ENCODE measurements around the gene TRAPPC6A.

TRAPPC6A gene

DNA sequence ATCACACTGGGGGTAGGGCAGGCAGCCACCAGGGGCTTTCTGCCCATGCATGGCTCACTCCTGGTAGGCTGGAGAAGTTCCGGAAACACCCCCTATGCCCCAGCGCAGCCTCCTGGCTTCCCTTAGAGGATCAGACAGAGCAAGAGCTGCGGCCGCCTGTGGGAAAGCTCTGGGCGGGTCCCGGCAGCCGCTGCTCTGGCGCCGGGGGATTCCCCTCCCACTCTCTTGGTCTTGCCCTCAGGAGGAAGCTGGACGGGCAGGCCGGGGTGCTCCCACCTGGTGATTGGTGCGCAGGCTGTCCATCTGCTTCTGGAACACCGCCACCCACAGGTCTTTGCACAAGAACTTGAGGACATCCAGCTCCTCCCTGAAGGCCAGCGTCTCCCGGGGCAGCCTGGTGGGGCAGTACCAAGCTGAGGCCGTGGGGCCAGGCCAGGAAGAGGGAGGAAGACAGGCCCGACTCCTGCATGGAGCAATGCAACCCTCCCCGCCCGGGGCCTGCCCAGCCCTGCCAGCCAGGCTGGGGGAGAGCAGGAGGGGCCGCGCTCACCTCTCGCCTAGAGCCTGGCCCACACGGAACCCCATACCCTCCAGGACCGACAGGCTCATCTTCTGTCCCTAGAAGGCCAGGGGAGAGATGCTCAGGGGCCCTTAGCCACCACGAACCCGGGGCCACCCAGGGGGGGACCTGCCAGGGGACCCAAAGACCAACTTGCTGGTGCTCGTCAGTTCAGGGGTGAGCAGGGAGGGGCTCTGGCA, 13.3 kb downstream of the TRAPPC6A start:
- peaks cover 28 to 34% (median 33%) of the 10 kb centered on the region in 5 donors for H3K27me3 ChIP-seq (ENCODE audit: control insufficient read depth in 5 of 5, insufficient read depth in 4 of 5, low read length in 5 of 5)
- peaks cover 0 to 2% (median 0%) of the 10 kb centered on the region in 5 donors for H3K36me3 ChIP-seq (ENCODE audit: control insufficient read depth in 5 of 5, insufficient read depth in 5 of 5, low read length in 5 of 5)
- no peak overlapping the region for H3K4me3 ChIP-seq (ENCODE audit: low read depth in 1 of 5, low read length in 5 of 5)
- H3K27ac ChIP-seq (ENCODE audit: low read depth, low read length), result no peak overlapping the region
- H3K9me3 ChIP-seq (ENCODE audit: control insufficient read depth in 5 of 5, low read length in 5 of 5), result no peaks in the 10 kb centered on the region
- peaks cover 0 to 21% (median 13%) of the 10 kb centered on the region in 5 donors for H3K4me1 ChIP-seq (ENCODE audit: control insufficient read depth in 5 of 5, insufficient read depth in 5 of 5, low read length in 5 of 5)
- H3K9ac ChIP-seq (ENCODE audit: low read length in 5 of 5), result peak overlapping the region in 1 of 5 donors; percentile 41

DNA sequence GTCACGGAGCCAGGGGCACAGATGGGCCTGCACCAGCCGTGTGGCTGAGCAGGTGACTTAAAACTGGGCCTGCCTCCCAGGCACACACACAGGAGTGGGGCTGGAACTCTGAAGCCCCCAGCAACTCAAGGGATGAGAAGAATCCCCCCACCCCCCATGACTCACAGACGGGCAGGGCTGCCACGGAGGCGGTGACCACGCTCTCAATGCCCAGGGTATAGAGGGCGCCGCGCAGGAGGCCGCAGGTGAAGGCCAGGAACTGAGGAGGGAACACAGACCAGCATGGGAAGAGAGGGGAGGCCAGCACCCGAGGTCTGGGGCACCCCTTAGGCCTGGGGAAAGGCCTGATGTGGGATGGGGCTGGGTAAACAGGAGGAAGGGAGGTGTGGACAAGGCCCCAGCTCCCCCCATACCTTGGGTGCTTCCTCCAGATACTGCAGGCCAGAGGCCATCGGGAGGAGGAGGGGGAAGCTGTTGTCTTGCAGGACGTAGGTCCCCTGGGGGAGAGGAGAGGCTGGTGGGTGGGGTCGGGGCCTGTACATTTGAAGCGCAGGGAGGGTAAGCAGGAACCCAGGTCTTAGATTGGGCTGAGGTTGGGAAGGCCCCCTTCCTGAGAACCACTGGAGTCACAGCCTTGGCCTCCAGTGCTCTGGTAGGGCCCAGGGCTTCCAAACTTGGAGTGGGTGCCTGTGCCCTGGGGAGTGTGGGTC, 14.1 kb downstream of the TRAPPC6A start:
- Histone ChIP-seq H3K4me1 (ENCODE audit: control insufficient read depth in 5 of 5, insufficient read depth in 5 of 5, low read length in 5 of 5) (peaks cover 0 to 20% (median 13%) of the 10 kb centered on the region in 5 donors), H3K27ac (ENCODE audit: low read depth, low read length) (no peak overlapping the region)

DNA sequence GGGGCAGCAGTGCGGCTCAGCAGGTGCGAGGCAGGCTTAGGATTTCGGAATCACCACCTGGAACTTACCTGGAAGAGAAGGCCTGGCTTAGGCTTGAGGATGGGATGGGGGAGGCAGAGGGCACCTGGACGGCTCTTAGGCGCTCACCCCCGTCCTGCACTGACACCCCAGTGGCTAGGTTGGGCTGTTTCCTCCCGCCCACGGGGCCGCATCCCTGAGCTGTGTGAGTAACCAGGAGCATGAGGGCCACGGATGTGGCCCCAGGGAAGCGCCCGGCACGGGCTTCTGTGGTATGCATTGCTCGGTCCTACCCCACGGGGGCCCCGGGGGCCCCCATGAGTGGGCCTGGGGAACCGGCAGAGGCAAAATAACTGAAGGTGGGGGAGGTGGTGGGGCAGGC, 14.9 kb downstream of the TRAPPC6A start:
- Histone ChIP-seq H3K9ac (ENCODE audit: low read length in 5 of 5) (no peak overlapping the region), H3K4me3 (ENCODE audit: low read depth in 1 of 5, low read length in 5 of 5) (no peak overlapping the region), H3K36me3 (ENCODE audit: control insufficient read depth in 5 of 5, insufficient read depth in 5 of 5, low read length in 5 of 5) (no peaks in the 10 kb centered on the region), H3K27me3 (ENCODE audit: control insufficient read depth in 5 of 5, insufficient read depth in 4 of 5, low read length in 5 of 5) (peaks cover 43 to 50% (median 49%) of the 10 kb centered on the region in 5 donors), H3K9me3 (ENCODE audit: control insufficient read depth in 5 of 5, low read length in 5 of 5) (no peaks in the 10 kb centered on the region), H3K27ac (ENCODE audit: low read depth, low read length) (no peak overlapping the region), H3K4me1 (ENCODE audit: control insufficient read depth in 5 of 5, insufficient read depth in 5 of 5, low read length in 5 of 5) (peaks cover 0 to 18% (median 13%) of the 10 kb centered on the region in 5 donors)

More for the DNA sequence above, 14.1 kb downstream of the TRAPPC6A start:
- Histone ChIP-seq H3K4me3 (ENCODE audit: low read depth in 1 of 5, low read length in 5 of 5) (no peak overlapping the region), H3K9me3 (ENCODE audit: control insufficient read depth in 5 of 5, low read length in 5 of 5) (no peaks in the 10 kb centered on the region), H3K27me3 (ENCODE audit: control insufficient read depth in 5 of 5, insufficient read depth in 4 of 5, low read length in 5 of 5) (peaks cover 36 to 43% (median 41%) of the 10 kb centered on the region in 5 donors), H3K9ac (ENCODE audit: low read length in 5 of 5) (peak overlapping the region in 1 of 5 donors; percentile 41), H3K36me3 (ENCODE audit: control insufficient read depth in 5 of 5, insufficient read depth in 5 of 5, low read length in 5 of 5) (no peaks in the 10 kb centered on the region)

DNA sequence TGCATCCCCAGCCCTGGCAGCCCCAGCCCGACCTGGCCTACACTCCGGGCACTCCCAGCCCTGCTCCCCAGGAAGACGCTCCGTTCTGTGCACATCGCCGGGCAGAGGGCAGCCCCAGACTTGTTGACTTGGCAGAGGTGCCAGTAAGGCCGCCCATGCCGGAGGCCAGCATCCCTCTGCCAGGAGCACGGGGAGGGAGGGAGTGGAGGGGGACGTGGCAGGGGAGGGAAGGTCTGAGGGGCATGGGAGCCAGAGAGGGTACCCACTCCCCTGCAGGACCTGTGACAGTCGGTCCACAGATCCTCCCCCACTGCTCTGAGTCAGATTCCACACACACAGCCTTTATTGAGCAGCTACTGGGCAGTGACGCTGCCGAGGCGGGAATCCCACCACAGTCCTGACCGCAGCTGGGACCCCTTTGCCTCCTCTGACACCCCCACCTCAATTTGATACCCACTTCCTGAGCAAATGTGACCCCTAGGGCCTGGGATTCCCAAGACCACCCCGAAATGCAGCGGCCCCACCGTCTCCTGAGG, 15.4 kb downstream of the TRAPPC6A start:
- H3K4me1 ChIP-seq (ENCODE audit: control insufficient read depth in 5 of 5, insufficient read depth in 5 of 5, low read length in 5 of 5), result peaks cover 0 to 18% (median 13%) of the 10 kb centered on the region in 5 donors
- H3K27me3 ChIP-seq (ENCODE audit: control insufficient read depth in 5 of 5, insufficient read depth in 4 of 5, low read length in 5 of 5), result peaks cover 46 to 55% (median 52%) of the 10 kb centered on the region in 5 donors

DNA sequence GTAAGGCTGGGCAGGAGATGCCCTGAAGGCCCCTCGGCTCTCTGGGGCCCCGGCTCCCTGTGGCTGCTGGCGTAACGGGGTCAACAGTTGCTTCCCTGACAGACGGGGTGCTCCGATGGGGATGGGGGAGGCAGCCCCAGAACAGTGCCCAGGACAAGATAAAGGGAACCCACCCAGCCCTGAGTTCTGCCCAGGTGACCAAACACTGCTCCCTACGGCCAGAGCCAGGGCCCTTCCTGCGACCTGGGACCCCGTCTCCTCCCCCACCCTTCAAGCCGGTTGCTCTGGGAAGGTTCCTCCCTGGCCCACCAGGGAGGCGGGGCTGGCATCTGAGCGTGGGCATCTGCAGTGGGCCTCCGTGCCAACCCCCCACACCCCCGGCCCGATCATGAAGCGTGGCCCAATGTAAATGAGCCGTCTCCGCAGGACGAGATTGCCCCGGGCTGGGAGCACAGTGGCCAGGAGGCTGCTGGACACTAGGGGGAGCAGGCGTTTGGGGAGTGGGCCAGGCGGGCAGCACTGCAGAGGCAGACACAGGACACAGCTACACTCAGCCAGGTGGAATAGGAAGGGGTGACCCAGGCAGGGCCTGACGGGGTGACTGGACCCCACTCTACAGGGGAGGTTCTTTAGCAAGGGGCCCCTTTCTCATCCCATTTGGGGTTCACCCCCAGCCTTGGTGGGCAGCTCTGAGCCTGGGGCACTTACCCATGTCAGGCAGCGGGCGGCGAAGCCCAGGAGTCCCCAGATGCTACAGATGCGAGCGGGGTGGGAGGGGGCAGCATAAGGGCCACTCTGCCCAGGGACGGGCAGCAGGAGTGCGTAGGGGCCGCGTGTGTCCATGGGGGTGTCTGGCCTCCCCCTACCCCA, 16.1 kb downstream of the TRAPPC6A start:
- peaks cover 46 to 58% (median 53%) of the 10 kb centered on the region in 5 donors for H3K27me3 ChIP-seq (ENCODE audit: control insufficient read depth in 5 of 5, insufficient read depth in 4 of 5, low read length in 5 of 5)
- H3K9me3 ChIP-seq (ENCODE audit: control insufficient read depth in 5 of 5, low read length in 5 of 5), result no peaks in the 10 kb centered on the region
- peaks cover 0 to 18% (median 12%) of the 10 kb centered on the region in 5 donors for H3K4me1 ChIP-seq (ENCODE audit: control insufficient read depth in 5 of 5, insufficient read depth in 5 of 5, low read length in 5 of 5)
- no peak overlapping the region for H3K27ac ChIP-seq (ENCODE audit: low read depth, low read length)
- no peaks in the 10 kb centered on the region for H3K36me3 ChIP-seq (ENCODE audit: control insufficient read depth in 5 of 5, insufficient read depth in 5 of 5, low read length in 5 of 5)
- no peak overlapping the region for H3K9ac ChIP-seq (ENCODE audit: low read length in 5 of 5)
- H3K4me3 ChIP-seq (ENCODE audit: low read depth in 1 of 5, low read length in 5 of 5), result no peak overlapping the region

More for the DNA sequence above, 15.4 kb downstream of the TRAPPC6A start:
- Histone ChIP-seq H3K4me3 (ENCODE audit: low read depth in 1 of 5, low read length in 5 of 5) (no peak overlapping the region), H3K36me3 (ENCODE audit: control insufficient read depth in 5 of 5, insufficient read depth in 5 of 5, low read length in 5 of 5) (no peaks in the 10 kb centered on the region), H3K27ac (ENCODE audit: low read depth, low read length) (no peak overlapping the region), H3K9ac (ENCODE audit: low read length in 5 of 5) (no peak overlapping the region), H3K9me3 (ENCODE audit: control insufficient read depth in 5 of 5, low read length in 5 of 5) (no peaks in the 10 kb centered on the region)

DNA sequence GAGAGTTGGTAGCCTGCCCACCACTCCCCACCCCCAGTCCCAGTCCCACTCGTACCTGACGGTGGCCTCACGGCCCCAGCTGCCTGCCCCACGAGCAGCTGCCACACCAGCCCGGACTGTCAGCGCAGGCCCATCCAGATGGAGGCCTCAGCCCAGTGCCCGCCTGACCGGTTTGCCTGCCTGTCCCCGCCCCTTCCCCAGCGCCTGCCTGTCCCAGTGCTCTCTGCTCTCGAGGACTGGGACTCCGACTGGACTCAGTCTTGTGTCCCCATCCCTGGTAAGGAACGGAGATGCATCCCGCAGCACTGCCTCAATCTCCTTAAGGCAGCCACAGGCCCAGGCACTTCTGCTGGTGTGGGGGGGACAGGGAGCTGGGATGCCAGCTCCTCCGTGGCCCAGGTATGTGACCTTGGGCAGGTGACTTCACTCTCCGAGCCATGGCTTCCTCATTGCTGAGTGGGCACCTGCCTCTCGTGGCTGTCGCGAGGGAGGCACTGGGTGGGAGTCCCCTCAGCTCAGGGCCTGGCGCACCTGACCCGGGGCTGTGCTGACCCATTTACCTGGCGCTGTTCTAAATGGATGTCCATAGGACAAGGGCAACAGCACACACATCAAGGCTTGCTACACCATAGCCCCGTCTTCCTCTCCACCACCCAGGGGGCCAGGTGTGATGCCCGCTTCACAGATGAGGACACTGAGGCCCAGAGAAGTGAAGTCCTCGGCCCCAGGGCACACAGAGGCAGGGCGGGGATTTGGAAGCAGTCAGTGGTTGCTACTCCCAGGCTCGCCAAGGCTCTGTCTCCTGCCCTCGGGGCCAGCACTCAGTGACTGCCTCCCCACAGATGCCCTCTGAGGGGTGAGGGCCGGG, 16.9 kb downstream of the TRAPPC6A start, which contains the start of gene NKPD1:
Gene NKPD1, minus strand, starts transcription at position 113 of the 868 bp plus-strand sequence. CDS start 832 bp downstream, outside the sequence.
- Histone ChIP-seq H3K9ac (ENCODE audit: low read length in 5 of 5) (no peak within 1 kb of the TSS), H3K4me1 (ENCODE audit: control insufficient read depth in 5 of 5, insufficient read depth in 5 of 5, low read length in 5 of 5) (peaks cover 0 to 11% (median 9%) of the 10 kb centered on the region in 5 donors), H3K36me3 (ENCODE audit: control insufficient read depth in 5 of 5, insufficient read depth in 5 of 5, low read length in 5 of 5) (no peaks in the 10 kb centered on the region), H3K27me3 (ENCODE audit: control insufficient read depth in 5 of 5, insufficient read depth in 4 of 5, low read length in 5 of 5) (peaks cover 55 to 67% (median 60%) of the 10 kb centered on the region in 5 donors), H3K27ac (ENCODE audit: low read depth, low read length) (no peak within 1 kb of the TSS), H3K9me3 (ENCODE audit: control insufficient read depth in 5 of 5, low read length in 5 of 5) (no peaks in the 10 kb centered on the region), H3K4me3 (ENCODE audit: low read depth in 1 of 5, low read length in 5 of 5) (no peak within 1 kb of the TSS)

DNA sequence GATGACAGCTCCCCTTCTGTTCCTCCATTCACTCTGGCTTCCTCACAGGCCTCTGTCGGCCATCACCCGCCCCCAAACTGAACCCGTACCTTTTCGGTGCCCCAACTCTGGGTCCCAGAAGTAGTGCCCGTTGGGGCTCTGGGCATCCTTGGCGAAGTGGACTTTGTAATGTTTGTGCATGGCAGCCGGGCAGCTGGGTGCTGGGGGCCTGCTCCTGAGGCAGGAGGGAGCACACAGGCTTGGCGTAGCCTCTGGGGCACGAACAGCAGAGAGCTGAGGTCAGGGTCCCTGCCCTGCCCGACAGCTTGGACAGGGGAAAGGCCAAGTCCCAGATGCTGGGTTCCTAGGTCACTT, 18.1 kb downstream of the TRAPPC6A start:
- H3K27me3 ChIP-seq (ENCODE audit: control insufficient read depth in 5 of 5, insufficient read depth in 4 of 5, low read length in 5 of 5), result peaks cover 62 to 75% (median 65%) of the 10 kb centered on the region in 5 donors
- no peak overlapping the region for H3K4me3 ChIP-seq (ENCODE audit: low read depth in 1 of 5, low read length in 5 of 5)
- peaks cover 0 to 9% (median 8%) of the 10 kb centered on the region in 5 donors for H3K4me1 ChIP-seq (ENCODE audit: control insufficient read depth in 5 of 5, insufficient read depth in 5 of 5, low read length in 5 of 5)
- no peak overlapping the region for H3K27ac ChIP-seq (ENCODE audit: low read depth, low read length)
- no peaks in the 10 kb centered on the region for H3K36me3 ChIP-seq (ENCODE audit: control insufficient read depth in 5 of 5, insufficient read depth in 5 of 5, low read length in 5 of 5)
- no peaks in the 10 kb centered on the region for H3K9me3 ChIP-seq (ENCODE audit: control insufficient read depth in 5 of 5, low read length in 5 of 5)
- no peak overlapping the region for H3K9ac ChIP-seq (ENCODE audit: low read length in 5 of 5)

DNA sequence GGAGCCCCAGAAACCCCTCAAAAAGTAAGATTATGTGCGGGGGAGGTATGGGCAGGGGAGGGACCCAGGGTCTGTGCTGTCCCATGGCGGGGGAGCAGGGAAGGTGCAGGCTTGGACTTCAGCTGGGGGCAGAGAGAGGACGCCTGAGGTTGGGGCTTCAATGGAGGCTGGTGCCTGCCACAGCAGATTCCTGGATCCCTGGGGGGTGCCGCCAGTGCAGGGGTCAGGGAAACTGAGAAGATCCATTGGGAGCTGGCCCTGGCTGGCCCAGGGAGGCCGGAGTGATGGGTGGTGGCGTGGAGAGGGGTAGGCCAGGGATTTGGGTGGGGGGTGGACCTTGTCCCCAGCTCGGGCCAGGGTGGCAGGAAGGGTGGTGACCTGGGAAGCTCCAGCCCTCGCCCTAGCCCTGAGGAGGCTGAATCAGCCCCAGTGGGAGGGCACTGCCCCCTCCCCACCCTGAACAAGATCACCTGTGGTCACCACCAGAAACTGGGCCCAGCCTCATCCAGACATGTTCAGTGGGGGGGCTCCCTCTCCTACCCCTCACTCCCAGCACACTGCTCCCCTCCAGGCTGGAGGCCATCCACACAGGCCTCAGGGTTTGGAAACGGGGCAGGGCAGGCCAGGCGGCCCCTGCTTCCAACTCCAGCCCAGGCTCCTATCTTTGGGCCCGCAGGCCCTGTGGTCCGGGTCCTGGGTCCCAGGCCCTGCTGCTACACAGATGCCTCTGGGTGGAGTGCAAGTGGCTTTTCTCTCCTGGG, 18.6 kb downstream of the TRAPPC6A start:
- H3K27ac ChIP-seq (ENCODE audit: low read depth, low read length), result no peak overlapping the region
- no peak overlapping the region for H3K9ac ChIP-seq (ENCODE audit: low read length in 5 of 5)
- no peaks in the 10 kb centered on the region for H3K36me3 ChIP-seq (ENCODE audit: control insufficient read depth in 5 of 5, insufficient read depth in 5 of 5, low read length in 5 of 5)
- H3K27me3 ChIP-seq (ENCODE audit: control insufficient read depth in 5 of 5, insufficient read depth in 4 of 5, low read length in 5 of 5), result peaks cover 60 to 76% (median 66%) of the 10 kb centered on the region in 5 donors
- H3K9me3 ChIP-seq (ENCODE audit: control insufficient read depth in 5 of 5, low read length in 5 of 5), result no peaks in the 10 kb centered on the region
- H3K4me3 ChIP-seq (ENCODE audit: low read depth in 1 of 5, low read length in 5 of 5), result no peak overlapping the region
- H3K4me1 ChIP-seq (ENCODE audit: control insufficient read depth in 5 of 5, insufficient read depth in 5 of 5, low read length in 5 of 5), result peaks cover 0 to 4% (median 2%) of the 10 kb centered on the region in 5 donors
